T-cell (primary cell): Measurements from ENCODE around the gene HES2. TPM values are rescaled to one million over a fixed set of nuclear protein-coding genes. Genes with fewer than 3 reads are reported as not detected.
A peak's percentile ranks its signal among the peaks of the same experiment; 100 is the strongest.
"Not testable (repeated sequence)": the region's sequence is repeated elsewhere in the genome, so short reads cannot be mapped to it uniquely, and the experiment has no call there.

Experiments used
- ATAC-seq, 4 experiments: fragments of 200-7000 bp in 3 of 4; fragments of 150-1000 bp in 1 of 4; cut with Tn5 transposase; replicated peaks in 1 of 4; 1 replicate in 3 of 4; 2 replicates in 1 of 4; pipeline ENCODE4 v1.10.0; 2021; ENCODE audit warnings: moderate library complexity in 3 of 4, mild to moderate bottlenecking in 2 of 4, moderate number of reproducible peaks in 1 of 4
- CTCF ChIA-PET, 2 donors: fragments of 300-600 bp; sonication (Branson Sonifier 250); formaldehyde crosslinking; loops; one replicate each; lab custom pipeline; 2022; ENCODE audit warnings: antibody characterized with exemption in 2 of 2; lab: Charles Lee
- POLR2A ChIA-PET, 2 donors: fragments of 300-600 bp; sonication (Branson Sonifier 250); formaldehyde crosslinking; loops; one replicate each; lab custom pipeline; 2022; ENCODE audit warnings: antibody characterized with exemption in 2 of 2; lab: Charles Lee
- DNase-seq, 35 experiments: peaks; one replicate each; pipeline versions ENCODE4 v3.0.0 to v3.0.0-alpha.2; 2013 to 2023
- H3K27ac ChIP-seq: one replicate; pipeline ENCODE4 v1.5.1; 2013; ENCODE audit warnings: low read length
- H3K27me3 ChIP-seq, 2 experiments: replicated peaks in 1 of 2; 1 replicate in 1 of 2; 2 replicates in 1 of 2; pipeline versions ENCODE4 v1.6.1 to v1.7.0; 2013; ENCODE audit warnings: low read length in 1 of 2, mixed read lengths in 1 of 2; ENCODE audit not compliant: control insufficient read depth in 2 of 2, insufficient read depth in 2 of 2; ENCODE audit errors: extremely low read depth in 1 of 2
- H3K36me3 ChIP-seq, 2 donors: 1 replicate in 1 of 2; 2 replicates in 1 of 2; pipeline versions ENCODE4 v1.6.1 to v1.7.0; 2013; ENCODE audit warnings: low read length in 1 of 2; ENCODE audit not compliant: control insufficient read depth in 2 of 2, insufficient read depth in 1 of 2; ENCODE audit errors: extremely low read depth in 1 of 2
- H3K4me1 ChIP-seq, 2 experiments: 1 replicate in 1 of 2; 2 replicates in 1 of 2; pipeline versions ENCODE4 v1.6.1 to v1.7.0; 2013; ENCODE audit warnings: low read length in 2 of 2, mixed read lengths in 1 of 2; ENCODE audit not compliant: insufficient read depth in 2 of 2, control insufficient read depth in 1 of 2; ENCODE audit errors: extremely low read depth in 1 of 2
- H3K4me3 ChIP-seq, 2 donors: 1 replicate in 1 of 2; 2 replicates in 1 of 2; pipeline versions ENCODE4 v1.5.1 to v1.7.0; 2013; ENCODE audit warnings: mild to moderate bottlenecking in 2 of 2, low read length in 1 of 2, moderate library complexity in 1 of 2; ENCODE audit not compliant: control insufficient read depth in 1 of 2; ENCODE audit errors: extremely low read depth in 1 of 2
- H3K9me3 ChIP-seq: 2 replicates; pipeline ENCODE4 v1.7.0; 2013
- H3K27ac Mint-ChIP-seq, 2 donors: one replicate each; pipeline ENCODE4 v1.8.0; 2020 to 2021; ENCODE audit warnings: mild to moderate bottlenecking in 2 of 2, mixed read lengths in 2 of 2
- H3K27me3 Mint-ChIP-seq, 2 donors: one replicate each; pipeline ENCODE4 v1.8.0; 2021 to 2022; ENCODE audit warnings: mixed read lengths in 2 of 2
- H3K36me3 Mint-ChIP-seq: one replicate; pipeline ENCODE4 v1.8.0; 2021; ENCODE audit warnings: mixed read lengths
- H3K4me1 Mint-ChIP-seq, 3 donors: one replicate each; pipeline ENCODE4 v1.8.0; 2020 to 2022; ENCODE audit warnings: mixed read lengths in 3 of 3, mild to moderate bottlenecking in 1 of 3
- H3K4me3 Mint-ChIP-seq, 3 donors: one replicate each; pipeline ENCODE4 v1.8.0; 2020 to 2022; ENCODE audit warnings: mild to moderate bottlenecking in 3 of 3, mixed read lengths in 3 of 3, moderate library complexity in 3 of 3
- H3K9me3 Mint-ChIP-seq, 3 donors: one replicate each; pipeline ENCODE4 v1.8.0; 2020 to 2022; ENCODE audit warnings: mixed read lengths in 3 of 3
- WGBS: methylation state at CpG from one replicate; pipeline ENCODE4 v1.1.5; 2013; ENCODE audit warnings: missing lambda C conversion rate; ENCODE audit not compliant: insufficient coverage; 5-methylcytosine and 5-hydroxymethylcytosine counted together
- total RNA-seq, 35 experiments: library from RNA in 6 of 35; stranded (reverse) in 6 of 35; fragments of 120-200 nt in 1 of 35; gene quantifications; one replicate each; pipeline versions ENCODE4 v1.2.1 to v1.2.4 and lab custom pipeline; 2013 to 2026

The HES2 gene
- total RNA-seq, 5 donors from 2014 or later (not counting 1 experiment from before 2014, with no cell fraction given): 0.16 TPM; not detected in 4

- peaks cover 0 to 14% of the 10 kb centered on the region in 2 experiments for H3K27me3 ChIP-seq
- H3K27ac Mint-ChIP-seq: no peak overlapping the region
- no peak overlapping the region for H3K27ac ChIP-seq
- no peak overlapping the region for H3K4me3 ChIP-seq
- ATAC-seq (no peak), DNase-seq (no peak)
- ChIA-PET CTCF (interaction anchor here in 1 of 2 donors (0.6 to 1.0 kb wide), 2 partner anchors 50 to 82 kb away, joined by 3 read pairs; no protein-coding TSS in a partner anchor), POLR2A (interaction anchor here in 1 of 2 donors (0.6 kb wide), 1 partner anchor 195 kb away, joined by 10 read pairs; no protein-coding TSS in a partner anchor)
- H3K9me3 ChIP-seq: no peaks in the 10 kb centered on the region
- no peaks in the 10 kb centered on the region for H3K36me3 Mint-ChIP-seq
- peaks cover 0 to 3% of the 10 kb centered on the region in 2 donors for H3K27me3 Mint-ChIP-seq
- no CpG with 5 or more reads among the region's 3 CpGs for WGBS
- H3K36me3 ChIP-seq: no peaks in the 10 kb centered on the region
- H3K9me3 Mint-ChIP-seq: no peaks in the 10 kb centered on the region
- peaks cover 8 to 10% (median 9%) of the 10 kb centered on the region in 3 donors for H3K4me1 Mint-ChIP-seq
- H3K4me3 Mint-ChIP-seq: no peak overlapping the region
- peaks cover 1 to 9% of the 10 kb centered on the region in 2 experiments for H3K4me1 ChIP-seq
Observed at GRCh38 chr1:6399294-6399693, 20.4 kb downstream of the HES2 start.

DNA sequence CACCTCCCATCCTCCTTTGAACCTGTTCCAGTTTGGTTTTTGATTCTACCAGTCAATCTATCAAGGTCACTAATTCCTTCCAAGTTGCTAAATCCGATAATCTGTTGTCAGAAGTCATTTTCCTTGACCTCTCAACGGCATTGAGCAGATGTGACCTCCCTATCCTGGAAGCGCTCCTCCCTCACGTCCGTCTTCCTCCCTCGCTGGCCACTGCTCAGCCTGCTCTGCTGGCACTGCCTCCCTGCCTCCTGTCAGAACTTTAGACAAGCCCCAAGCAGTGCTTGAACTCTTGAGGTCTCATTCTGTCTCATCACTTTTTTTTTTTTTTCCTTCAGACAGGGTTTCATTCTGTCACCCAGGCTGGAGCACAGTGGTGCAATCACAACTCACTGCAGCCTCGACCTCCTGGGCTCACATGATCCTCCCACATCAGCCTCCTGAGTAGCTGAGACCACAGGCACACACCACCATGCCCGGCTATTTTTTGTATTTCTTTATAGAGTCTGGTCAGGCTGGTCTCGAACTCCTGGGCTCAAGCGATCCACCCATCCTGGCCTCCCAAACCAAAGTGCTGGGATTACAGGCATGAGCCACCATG lies 21.8 kb downstream of the HES2 start:
- H3K4me1 Mint-ChIP-seq: peaks cover 14 to 16% (median 15%) of the 10 kb centered on the region in 3 donors
- Histone ChIP-seq H3K4me1 (peaks cover 5 to 14% of the 10 kb centered on the region in 2 experiments), H3K36me3 (no peaks in the 10 kb centered on the region), H3K27ac (no peak overlapping the region), H3K9me3 (no peaks in the 10 kb centered on the region), H3K4me3 (no peak overlapping the region), H3K27me3 (peaks cover 0 to 10% of the 10 kb centered on the region in 2 experiments)
- ATAC-seq: no peak
- 86% methylated on average over 9 of the region's 10 CpGs for WGBS
- no peak overlapping the region for H3K27ac Mint-ChIP-seq
- ChIA-PET POLR2A (no interaction called here), CTCF (interaction anchor here in 1 of 2 donors (0.7 kb wide), 1 partner anchor 39 kb away, joined by 3 read pairs; no protein-coding TSS in a partner anchor)
- H3K27me3 Mint-ChIP-seq: peaks cover 0 to 3% of the 10 kb centered on the region in 2 donors
- no peak overlapping the region for H3K4me3 Mint-ChIP-seq
- no peak for DNase-seq
- no peaks in the 10 kb centered on the region for H3K9me3 Mint-ChIP-seq
- no peaks in the 10 kb centered on the region for H3K36me3 Mint-ChIP-seq

DNA sequence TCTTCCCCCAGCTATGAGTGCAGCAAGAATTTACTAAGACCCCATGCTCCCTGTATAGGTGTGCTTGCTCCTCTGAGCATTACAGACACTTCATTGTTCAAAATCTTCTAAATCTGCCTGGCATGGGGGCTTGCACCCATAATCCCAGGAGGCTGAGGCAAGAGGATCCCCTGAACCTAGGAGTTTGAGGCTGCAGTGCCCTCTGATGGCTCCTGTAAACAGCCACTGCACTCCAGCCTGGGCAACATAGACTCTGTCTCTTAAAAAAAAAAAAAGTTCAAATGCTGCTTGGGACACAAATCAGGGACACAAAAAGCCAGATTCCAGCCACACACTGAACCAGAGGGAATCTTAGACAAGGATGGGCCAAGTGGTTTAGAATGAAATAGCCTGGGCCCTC lies 22.7 kb downstream of the HES2 start:
- Mint-ChIP-seq H3K27me3 (peaks cover 0 to 3% of the 10 kb centered on the region in 2 donors), H3K4me3 (no peak overlapping the region), H3K36me3 (no peaks in the 10 kb centered on the region), H3K27ac (no peak overlapping the region), H3K9me3 (no peaks in the 10 kb centered on the region), H3K4me1 (peaks cover 20 to 22% (median 21%) of the 10 kb centered on the region in 3 donors)
- Histone ChIP-seq H3K4me3 (no peak overlapping the region), H3K27me3 (peaks cover 0 to 7% of the 10 kb centered on the region in 2 experiments), H3K36me3 (no peaks in the 10 kb centered on the region), H3K9me3 (no peaks in the 10 kb centered on the region), H3K4me1 (peaks cover 11 to 23% of the 10 kb centered on the region in 2 experiments), H3K27ac (no peak overlapping the region)
- no peak for DNase-seq
- no peak for ATAC-seq
- ChIA-PET POLR2A (no interaction called here), CTCF (interaction anchor here in 1 of 2 donors (0.7 to 1.1 kb wide), 2 partner anchors 8 to 250 kb away, joined by 3 to 7 read pairs; no protein-coding TSS in a partner anchor)

DNA sequence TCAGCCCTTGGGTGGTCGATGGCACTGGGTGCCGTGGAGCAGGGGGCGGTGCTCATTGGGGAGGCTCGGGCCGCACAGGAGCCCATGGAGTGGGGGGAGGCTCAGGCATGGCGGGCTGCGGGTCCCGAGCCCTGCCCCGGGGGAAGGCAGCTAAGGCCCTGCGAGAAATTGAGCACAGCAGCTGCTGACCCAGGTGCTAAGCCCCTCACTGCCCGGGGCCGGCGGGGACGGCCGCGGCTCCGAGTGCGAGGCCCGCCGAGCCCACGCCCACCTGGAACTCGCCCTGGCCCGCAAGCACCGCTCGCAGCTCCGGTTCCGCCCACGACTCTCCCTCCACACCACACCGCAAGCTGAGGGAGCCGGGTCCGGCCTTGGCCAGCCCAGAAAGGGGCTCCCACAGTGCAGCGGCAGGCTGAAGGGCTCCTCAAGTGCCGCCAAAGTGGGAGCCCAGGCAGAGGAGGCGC lies 23.9 kb downstream of the HES2 start:
- DNase-seq, H3K36me3 ChIP-seq, H3K4me3 Mint-ChIP-seq, H3K36me3 Mint-ChIP-seq, ATAC-seq, H3K27me3 ChIP-seq, H3K27ac Mint-ChIP-seq, H3K4me3 ChIP-seq, H3K27ac ChIP-seq, H3K9me3 ChIP-seq, POLR2A ChIA-PET, H3K27me3 Mint-ChIP-seq, H3K9me3 Mint-ChIP-seq: not testable (repeated sequence)
- H3K4me1 ChIP-seq: peaks cover 12 to 27% of the 10 kb centered on the region in 2 experiments
- CTCF ChIA-PET: interaction anchor here (1.1 to 1.8 kb wide), 2 partner anchors 9 to 38 kb away, joined by 3 to 5 read pairs; no protein-coding TSS in a partner anchor
- H3K4me1 Mint-ChIP-seq: peaks cover 21 to 24% (median 24%) of the 10 kb centered on the region in 3 donors
- over 99% methylated on average over 20 of the region's 34 CpGs for WGBS

- H3K36me3 Mint-ChIP-seq, H3K9me3 ChIP-seq, H3K27ac ChIP-seq, H3K36me3 ChIP-seq, H3K27me3 Mint-ChIP-seq, H3K27me3 ChIP-seq, H3K9me3 Mint-ChIP-seq, DNase-seq, H3K4me3 ChIP-seq, ATAC-seq: not testable (repeated sequence)
- CTCF ChIA-PET: interaction anchor here in 1 of 2 donors (0.7 to 1.8 kb wide), 2 partner anchors 37 to 188 kb away, joined by 3 to 5 read pairs; no protein-coding TSS in a partner anchor
- POLR2A ChIA-PET: interaction anchor here in 1 of 2 donors (0.7 kb wide), 1 partner anchor 159 kb away, joined by 5 read pairs; the partner anchor contains the start of gene ICMT
- peak overlapping the region; percentile 39 to 82 (median 53) for H3K4me3 Mint-ChIP-seq
- peaks cover 12 to 27% of the 10 kb centered on the region in 2 experiments for H3K4me1 ChIP-seq
- WGBS: 90% methylated on average over 2 of the region's 8 CpGs
- peak overlapping the region; percentile 71 to 74 for H3K27ac Mint-ChIP-seq
- H3K4me1 Mint-ChIP-seq: peaks cover 21 to 24% (median 24%) of the 10 kb centered on the region in 3 donors
Observed at GRCh38 chr1:6395130-6395529, 24.6 kb downstream of the HES2 start.

GRCh38 chr1:6393400-6394187 lies 26.1 kb downstream of the HES2 start, which contains the start of gene ACOT7:
TSS of gene ACOT7 (minus strand) at chr1:6393767. CDS start at chr1:6393399, 368 bp downstream.
- Mint-ChIP-seq H3K27me3 (no peaks in the 10 kb centered on the region), H3K4me1 (peaks cover 21 to 24% (median 24%) of the 10 kb centered on the region in 3 donors), H3K9me3 (no peaks in the 10 kb centered on the region), H3K27ac (peak within 1 kb of the TSS; percentile 94 to 95), H3K36me3 (no peaks in the 10 kb centered on the region), H3K4me3 (peak within 1 kb of the TSS; percentile 82 to 86 (median 82))
- Histone ChIP-seq H3K4me3 (peak within 1 kb of the TSS; percentile 49 to 67), H3K4me1 (peaks cover 12 to 27% of the 10 kb centered on the region in 2 experiments), H3K9me3 (no peaks in the 10 kb centered on the region), H3K27me3 (peaks cover 0 to 5% of the 10 kb centered on the region in 2 experiments), H3K36me3 (no peaks in the 10 kb centered on the region), H3K27ac (peak within 1 kb of the TSS; percentile 82)
- ChIA-PET POLR2A (interaction anchor here (0.6 to 0.9 kb wide), 9 partner anchors 9 to 391 kb away, joined by 3 to 6 read pairs (median 4); no protein-coding TSS in a partner anchor), CTCF (interaction anchor here (0.6 to 1.8 kb wide), 7 partner anchors 22 to 396 kb away, joined by 3 to 9 read pairs (median 3); no protein-coding TSS in a partner anchor)
- DNase-seq: peak; percentile 76 to 94 (median 86)
- peak; percentile 87 to 94 (median 90) for ATAC-seq
- under 1% methylated on average over 72 of the region's 87 CpGs for WGBS
